ENCODE data around the gene SPEM2.

The SPEM2 gene

DNA sequence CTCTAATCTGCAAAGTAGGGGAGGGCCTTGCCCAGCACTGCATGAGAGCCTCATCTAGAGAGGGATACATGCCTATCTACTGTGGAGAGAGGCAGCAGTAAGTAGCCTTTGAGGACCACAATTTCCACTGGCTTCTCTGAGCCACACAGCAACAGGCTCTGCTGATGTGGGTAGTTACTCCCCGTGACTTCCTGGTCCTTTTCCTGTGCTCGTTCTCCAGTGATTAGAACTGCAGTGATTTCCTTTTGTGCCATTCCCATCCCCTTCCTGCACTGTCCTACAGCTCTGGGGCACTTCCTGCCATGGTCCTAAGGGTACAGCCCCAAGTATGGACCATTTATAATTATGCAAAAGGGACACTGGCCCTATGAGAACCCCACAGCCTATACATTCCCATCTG is 34.1 kb upstream of the SPEM2 start:
- no peak overlapping the region for H3K4me2 ChIP-seq (ENCODE audit: low read length)
- H3K9me3 ChIP-seq (replicated peaks; ENCODE audit: low read length), result no peaks in the 10 kb centered on the region
- no peak overlapping the region for H3K9ac ChIP-seq (ENCODE audit: low read depth, low read length)
- H3K4me3 ChIP-seq (ENCODE audit: low read length), result no peak overlapping the region
- H3K36me3 ChIP-seq (ENCODE audit: insufficient read depth, low read length), result peaks cover 50% of the 10 kb centered on the region
- peaks cover 10% of the 10 kb centered on the region for H3K4me1 ChIP-seq (ENCODE audit: control insufficient read depth, insufficient read depth, low read length)
- H3K27me3 ChIP-seq (ENCODE audit: control insufficient read depth, insufficient read depth, low read length), result no peaks in the 10 kb centered on the region

DNA sequence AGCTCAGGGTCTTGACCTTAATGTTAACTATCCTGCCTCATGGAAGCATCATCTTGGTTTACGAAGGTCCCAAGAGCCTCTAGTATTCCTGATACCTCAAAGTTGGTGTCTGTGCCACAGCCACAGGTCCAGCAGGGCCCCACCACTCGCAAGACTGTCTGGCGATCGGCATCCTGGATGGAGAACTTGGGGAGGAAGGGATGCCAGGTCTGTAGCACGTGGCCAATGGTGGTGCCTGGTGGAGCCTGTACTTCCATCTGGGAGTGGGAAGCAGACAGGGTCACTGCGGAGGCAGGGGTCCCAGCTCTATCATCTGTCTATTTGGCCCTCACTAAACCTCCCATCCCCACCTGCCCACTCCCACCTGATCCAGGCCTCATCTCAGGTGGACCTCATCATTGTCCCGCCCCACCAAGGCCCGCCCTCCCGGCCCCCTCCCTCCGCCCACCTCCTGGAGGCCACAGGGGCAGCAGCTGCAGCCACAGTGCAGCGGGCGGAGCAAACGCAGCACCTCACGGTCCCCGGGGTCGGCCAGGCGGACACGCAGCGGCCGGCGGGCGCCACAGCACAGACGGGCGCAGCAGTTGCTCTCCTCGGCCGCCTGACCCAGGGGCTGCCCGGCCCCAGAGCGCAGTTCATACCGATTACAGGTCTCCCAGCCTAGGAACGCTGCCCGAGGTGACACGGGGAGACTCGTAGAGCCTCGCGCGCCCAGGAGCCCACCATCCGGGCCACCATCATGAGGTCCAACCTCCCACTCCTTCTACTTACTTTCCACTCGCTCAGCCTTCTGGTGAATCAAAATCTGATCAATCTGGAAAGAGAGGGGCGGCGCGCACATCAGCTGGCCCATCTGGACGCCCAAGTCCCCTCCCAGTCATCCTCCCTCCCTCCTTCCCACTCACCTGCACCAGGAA is 32.5 kb upstream of the SPEM2 start:
- H3K36me3 ChIP-seq (ENCODE audit: insufficient read depth, low read length), result peaks cover 48% of the 10 kb centered on the region
- H3K9me3 ChIP-seq (replicated peaks; ENCODE audit: low read length), result no peaks in the 10 kb centered on the region
- H3K4me2 ChIP-seq (ENCODE audit: low read length), result peak overlapping the region; percentile 95
- peak overlapping the region; percentile 86 for H3K9ac ChIP-seq (ENCODE audit: low read depth, low read length)
- H3K4me1 ChIP-seq (ENCODE audit: control insufficient read depth, insufficient read depth, low read length), result peaks cover 10% of the 10 kb centered on the region
- no peaks in the 10 kb centered on the region for H3K27me3 ChIP-seq (ENCODE audit: control insufficient read depth, insufficient read depth, low read length)
- peak overlapping the region; percentile 76 for H3K4me3 ChIP-seq (ENCODE audit: low read length)

DNA sequence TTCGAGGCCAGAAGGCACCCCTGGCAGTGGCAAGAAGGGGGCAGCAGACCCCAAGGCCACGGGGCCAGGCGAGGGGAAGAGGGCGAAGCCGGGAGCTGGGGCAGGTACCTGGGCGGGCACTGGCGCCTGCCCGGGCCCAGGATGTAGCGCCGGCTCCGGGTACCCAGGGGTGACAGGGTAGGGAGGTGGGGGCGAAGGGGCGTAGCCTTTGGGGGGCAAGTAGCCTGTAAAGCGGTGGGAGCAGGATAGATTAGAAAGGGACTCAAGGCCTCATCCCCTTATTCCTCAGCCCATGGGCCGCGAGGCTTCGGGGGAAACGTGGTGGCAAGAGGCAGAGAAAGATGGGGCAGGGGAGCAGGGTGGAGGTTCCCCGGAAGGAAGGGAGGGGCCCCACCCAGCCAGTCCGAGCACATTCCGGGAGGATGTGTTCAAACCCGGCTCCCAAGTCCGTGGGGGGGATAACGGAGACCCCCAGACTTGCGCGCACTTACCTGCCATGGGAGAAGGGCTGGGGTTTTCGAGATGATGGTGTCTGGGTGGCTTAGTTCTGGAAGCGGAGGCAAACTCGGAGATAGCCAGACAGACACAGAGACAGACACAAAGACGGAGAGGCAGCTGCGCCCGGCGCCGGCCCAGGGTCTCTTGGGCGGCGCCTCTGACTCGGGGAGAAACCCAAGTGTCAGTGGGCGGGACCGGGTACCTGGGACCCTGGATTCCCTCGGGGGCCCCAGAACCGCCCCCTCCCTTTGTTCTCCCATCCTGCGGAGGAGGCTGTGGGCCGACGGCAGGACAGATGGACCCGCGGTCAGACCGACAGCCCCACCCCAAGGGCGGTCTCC is 31.6 kb upstream of the SPEM2 start:
- Histone ChIP-seq H3K9me3 (replicated peaks; ENCODE audit: low read length) (no peaks in the 10 kb centered on the region), H3K4me3 (ENCODE audit: low read length) (peak overlapping the region; percentile 76), H3K27me3 (ENCODE audit: control insufficient read depth, insufficient read depth, low read length) (no peaks in the 10 kb centered on the region), H3K4me1 (ENCODE audit: control insufficient read depth, insufficient read depth, low read length) (peaks cover 10% of the 10 kb centered on the region), H3K9ac (ENCODE audit: low read depth, low read length) (peak overlapping the region; percentile 86), H3K36me3 (ENCODE audit: insufficient read depth, low read length) (peaks cover 39% of the 10 kb centered on the region), H3K4me2 (ENCODE audit: low read length) (peak overlapping the region; percentile 95)

DNA sequence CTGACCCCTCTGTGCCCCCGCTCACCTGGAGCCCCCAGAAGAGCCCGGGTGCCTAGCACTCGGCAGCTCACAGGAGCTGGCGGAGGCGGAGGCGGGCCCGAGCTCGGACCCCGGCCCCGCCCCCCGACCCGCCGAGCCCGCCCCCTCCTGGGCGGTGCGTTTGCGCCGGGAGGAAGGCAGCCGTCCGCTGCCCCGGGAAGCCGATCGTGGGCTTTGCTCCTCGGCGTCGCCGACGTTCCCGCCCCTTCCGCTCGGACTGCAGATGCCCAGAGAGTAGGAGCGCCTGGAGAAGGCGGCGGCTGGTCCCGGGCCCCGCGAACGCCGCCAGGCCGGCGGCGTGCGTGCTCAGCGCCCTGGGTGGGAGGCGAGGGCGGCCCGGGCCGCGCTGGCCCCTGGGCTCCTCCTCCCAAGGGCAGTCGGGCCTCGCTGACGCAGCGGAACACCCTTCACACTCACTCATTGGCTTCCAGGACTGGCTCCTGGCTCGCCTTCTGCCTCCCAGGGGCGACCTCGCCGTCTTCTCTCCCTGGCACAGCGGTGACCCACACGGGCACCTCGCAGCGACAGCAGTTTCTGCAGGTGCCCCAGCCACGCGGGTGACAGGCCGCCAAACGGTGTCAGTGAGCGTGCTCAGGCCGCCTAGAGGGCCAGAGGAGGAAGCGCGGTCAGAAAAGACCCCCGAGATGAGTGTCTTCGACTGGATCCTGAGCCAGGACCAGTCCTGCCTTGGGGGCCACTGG is 30.8 kb upstream of the SPEM2 start, which contains the start of gene PLSCR3:
Gene PLSCR3 (minus strand): TSS at position 74 of the 740 bp plus-strand sequence. CDS start 415 bp downstream, outside the sequence.
- no peaks in the 10 kb centered on the region for H3K27me3 ChIP-seq (ENCODE audit: control insufficient read depth, insufficient read depth, low read length)
- H3K9ac ChIP-seq (ENCODE audit: low read depth, low read length), result peak within 1 kb of the TSS; percentile 86
- H3K36me3 ChIP-seq (ENCODE audit: insufficient read depth, low read length), result peaks cover 31% of the 10 kb centered on the region
- no peaks in the 10 kb centered on the region for H3K9me3 ChIP-seq (replicated peaks; ENCODE audit: low read length)
- peaks cover 10% of the 10 kb centered on the region for H3K4me1 ChIP-seq (ENCODE audit: control insufficient read depth, insufficient read depth, low read length)
- peak within 1 kb of the TSS; percentile 95 for H3K4me2 ChIP-seq (ENCODE audit: low read length)
- H3K4me3 ChIP-seq (ENCODE audit: low read length), result peak within 1 kb of the TSS; percentile 76

DNA sequence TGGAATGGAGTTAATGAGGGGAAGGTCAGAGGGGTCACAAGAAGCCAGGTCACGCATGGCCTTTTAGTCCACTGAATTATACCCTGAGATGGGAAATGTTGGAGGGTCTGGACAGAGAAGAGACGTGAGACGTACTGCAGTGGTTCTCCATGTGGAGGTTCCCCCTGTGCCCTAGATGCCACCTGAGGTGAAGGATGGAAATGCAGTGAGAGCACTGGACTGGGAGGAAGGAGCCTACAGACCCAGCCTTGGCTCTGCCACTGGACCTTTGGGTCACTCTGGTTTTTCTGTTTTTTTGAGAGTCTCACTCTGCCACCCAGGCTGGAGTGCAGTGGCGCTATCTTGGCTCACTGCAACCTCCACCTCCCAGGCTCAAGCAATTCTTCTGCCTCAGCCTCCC is 29.3 kb upstream of the SPEM2 start:
- H3K27me3 ChIP-seq (ENCODE audit: control insufficient read depth, insufficient read depth, low read length), result no peaks in the 10 kb centered on the region
- H3K4me1 ChIP-seq (ENCODE audit: control insufficient read depth, insufficient read depth, low read length), result peaks cover 14% of the 10 kb centered on the region
- no peaks in the 10 kb centered on the region for H3K9me3 ChIP-seq (replicated peaks; ENCODE audit: low read length)
- H3K9ac ChIP-seq (ENCODE audit: low read depth, low read length), result no peak overlapping the region
- H3K4me3 ChIP-seq (ENCODE audit: low read length), result no peak overlapping the region
- H3K4me2 ChIP-seq (ENCODE audit: low read length), result no peak overlapping the region
- peaks cover 16% of the 10 kb centered on the region for H3K36me3 ChIP-seq (ENCODE audit: insufficient read depth, low read length)

DNA sequence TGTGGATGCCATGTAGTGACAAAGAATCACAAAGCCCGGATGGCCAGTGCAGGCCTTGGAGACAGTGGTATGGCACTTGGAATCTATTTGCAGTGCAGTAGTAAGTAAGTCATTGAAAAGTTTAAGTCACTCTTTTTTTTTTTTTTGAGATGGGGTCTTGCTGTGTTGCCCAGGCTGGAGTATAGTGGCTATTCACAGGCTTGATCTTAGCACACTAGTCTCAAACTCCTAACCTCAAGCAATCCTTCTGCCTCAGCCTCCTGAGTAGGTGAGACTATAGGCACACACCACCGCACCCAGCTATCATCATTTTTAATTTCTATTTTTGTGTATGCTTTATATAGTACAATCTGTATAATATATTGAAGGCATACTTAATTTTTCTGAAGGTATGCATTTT is 26.8 kb upstream of the SPEM2 start:
- no peak overlapping the region for H3K9ac ChIP-seq (ENCODE audit: low read depth, low read length)
- H3K36me3 ChIP-seq (ENCODE audit: insufficient read depth, low read length), result no peaks in the 10 kb centered on the region
- no peaks in the 10 kb centered on the region for H3K9me3 ChIP-seq (replicated peaks; ENCODE audit: low read length)
- H3K4me1 ChIP-seq (ENCODE audit: control insufficient read depth, insufficient read depth, low read length), result peaks cover 16% of the 10 kb centered on the region
- H3K27me3 ChIP-seq (ENCODE audit: control insufficient read depth, insufficient read depth, low read length), result no peaks in the 10 kb centered on the region
- H3K4me2 ChIP-seq (ENCODE audit: low read length), result no peak overlapping the region
- no peak overlapping the region for H3K4me3 ChIP-seq (ENCODE audit: low read length)

DNA sequence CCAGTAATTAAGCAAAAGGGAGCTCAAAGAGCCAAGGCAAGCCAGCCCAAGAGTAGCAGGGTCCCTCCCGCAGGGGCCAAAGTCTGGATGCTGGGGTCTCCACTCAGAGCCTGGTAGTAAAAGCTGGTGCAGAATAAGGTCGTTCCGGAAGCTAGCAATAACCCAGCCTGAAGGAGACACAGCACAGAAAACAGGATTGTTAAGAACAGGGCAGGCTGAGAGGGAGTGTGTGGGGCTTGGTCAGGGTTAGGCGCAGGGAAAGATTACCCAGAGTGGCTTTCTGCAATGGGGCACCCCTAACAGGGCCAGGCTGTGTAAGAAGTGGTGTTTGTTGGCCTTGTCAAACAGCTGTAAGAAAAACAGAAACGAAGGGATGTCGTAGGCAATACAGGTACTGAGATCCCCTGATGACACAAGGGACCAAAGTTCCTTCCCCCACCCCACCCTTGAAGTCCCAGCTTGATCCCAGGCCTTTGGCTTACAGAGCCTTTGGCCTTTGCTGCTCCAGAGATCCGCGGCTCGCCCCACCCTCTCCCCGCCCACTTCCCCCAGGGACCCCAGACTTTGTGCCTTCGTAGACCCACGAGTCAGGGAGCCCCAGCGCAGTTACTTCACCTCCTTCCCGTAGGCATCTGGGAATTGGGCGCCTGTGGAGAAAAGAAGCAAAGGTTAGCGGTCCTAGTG is 22.2 kb upstream of the SPEM2 start:
- no peaks in the 10 kb centered on the region for H3K9me3 ChIP-seq (replicated peaks; ENCODE audit: low read length)
- peak overlapping the region; percentile 97 for H3K4me2 ChIP-seq (ENCODE audit: low read length)
- peak overlapping the region; percentile 76 for H3K9ac ChIP-seq (ENCODE audit: low read depth, low read length)
- no peaks in the 10 kb centered on the region for H3K27me3 ChIP-seq (ENCODE audit: control insufficient read depth, insufficient read depth, low read length)
- H3K4me3 ChIP-seq (ENCODE audit: low read length), result peak overlapping the region; percentile 89
- H3K36me3 ChIP-seq (ENCODE audit: insufficient read depth, low read length), result no peaks in the 10 kb centered on the region
- peaks cover 21% of the 10 kb centered on the region for H3K4me1 ChIP-seq (ENCODE audit: control insufficient read depth, insufficient read depth, low read length)

DNA sequence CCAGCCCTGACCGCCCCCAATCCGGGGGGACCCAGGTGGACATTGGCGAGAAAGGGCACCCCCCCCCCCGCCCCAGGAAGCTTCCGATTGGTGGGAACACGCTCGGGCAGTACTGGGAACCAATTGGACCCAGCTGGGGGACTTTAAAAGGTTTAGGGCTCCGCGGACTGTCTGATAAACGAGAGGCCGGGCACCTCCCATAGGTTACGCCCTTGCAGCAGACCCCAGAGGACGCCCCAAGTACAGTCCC is 21.8 kb upstream of the SPEM2 start:
- Histone ChIP-seq H3K27me3 (ENCODE audit: control insufficient read depth, insufficient read depth, low read length) (no peaks in the 10 kb centered on the region), H3K9ac (ENCODE audit: low read depth, low read length) (peak overlapping the region; percentile 76), H3K4me3 (ENCODE audit: low read length) (peak overlapping the region; percentile 89)

DNA sequence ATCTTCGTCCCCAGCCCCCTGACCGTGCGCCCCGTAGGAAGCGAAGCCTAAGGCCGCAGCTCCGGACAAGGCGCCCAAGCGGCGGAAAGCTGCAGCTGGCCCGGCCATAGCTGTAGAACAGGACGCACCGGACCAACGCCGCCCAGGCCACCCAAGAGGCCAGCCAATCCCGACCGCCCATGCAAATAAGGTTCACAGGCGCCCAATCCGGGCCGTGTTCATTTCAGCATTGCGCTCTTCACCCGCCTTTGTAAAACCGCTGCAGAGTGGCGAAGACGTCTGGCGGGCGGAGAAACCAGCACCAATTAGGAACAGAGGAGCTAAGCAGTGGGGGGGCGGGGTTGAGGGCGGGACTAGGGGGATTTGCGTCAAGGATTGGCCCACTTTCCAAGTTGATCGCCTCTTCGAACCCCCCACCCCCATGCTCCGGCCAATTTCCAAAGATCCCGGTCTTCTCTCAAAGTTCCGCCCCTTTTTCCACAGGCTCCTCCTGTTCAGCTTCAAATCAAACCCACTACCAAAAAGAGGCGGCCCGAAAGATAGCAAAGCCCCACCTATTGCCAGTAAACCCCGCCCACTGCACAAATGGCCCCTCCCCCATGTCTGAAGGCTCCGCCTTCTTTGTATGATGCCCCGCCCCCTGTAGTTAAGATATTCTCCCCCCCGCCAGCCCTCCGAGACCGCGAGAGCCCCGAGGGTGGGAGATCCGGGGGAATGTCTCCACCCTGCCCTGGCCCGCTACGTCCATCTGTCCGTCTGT is 21.3 kb upstream of the SPEM2 start, which contains the start of gene TMEM256:
Gene TMEM256 (minus strand): TSS at position 121 of the 760 bp plus-strand sequence. CDS start 13 bp downstream, at position 108.
- Histone ChIP-seq H3K4me3 (ENCODE audit: low read length) (peak within 1 kb of the TSS; percentile 89), H3K9ac (ENCODE audit: low read depth, low read length) (peak within 1 kb of the TSS; percentile 80), H3K27me3 (ENCODE audit: control insufficient read depth, insufficient read depth, low read length) (no peaks in the 10 kb centered on the region), H3K9me3 (replicated peaks; ENCODE audit: low read length) (no peaks in the 10 kb centered on the region), H3K4me1 (ENCODE audit: control insufficient read depth, insufficient read depth, low read length) (peaks cover 21% of the 10 kb centered on the region), H3K4me2 (ENCODE audit: low read length) (peak within 1 kb of the TSS; percentile 99), H3K36me3 (ENCODE audit: insufficient read depth, low read length) (peaks cover 3% of the 10 kb centered on the region)

More for the DNA sequence above, 21.8 kb upstream of the SPEM2 start:
- Histone ChIP-seq H3K4me1 (ENCODE audit: control insufficient read depth, insufficient read depth, low read length) (peaks cover 21% of the 10 kb centered on the region), H3K9me3 (replicated peaks; ENCODE audit: low read length) (no peaks in the 10 kb centered on the region), H3K36me3 (ENCODE audit: insufficient read depth, low read length) (no peaks in the 10 kb centered on the region), H3K4me2 (ENCODE audit: low read length) (peak overlapping the region; percentile 97)

DNA sequence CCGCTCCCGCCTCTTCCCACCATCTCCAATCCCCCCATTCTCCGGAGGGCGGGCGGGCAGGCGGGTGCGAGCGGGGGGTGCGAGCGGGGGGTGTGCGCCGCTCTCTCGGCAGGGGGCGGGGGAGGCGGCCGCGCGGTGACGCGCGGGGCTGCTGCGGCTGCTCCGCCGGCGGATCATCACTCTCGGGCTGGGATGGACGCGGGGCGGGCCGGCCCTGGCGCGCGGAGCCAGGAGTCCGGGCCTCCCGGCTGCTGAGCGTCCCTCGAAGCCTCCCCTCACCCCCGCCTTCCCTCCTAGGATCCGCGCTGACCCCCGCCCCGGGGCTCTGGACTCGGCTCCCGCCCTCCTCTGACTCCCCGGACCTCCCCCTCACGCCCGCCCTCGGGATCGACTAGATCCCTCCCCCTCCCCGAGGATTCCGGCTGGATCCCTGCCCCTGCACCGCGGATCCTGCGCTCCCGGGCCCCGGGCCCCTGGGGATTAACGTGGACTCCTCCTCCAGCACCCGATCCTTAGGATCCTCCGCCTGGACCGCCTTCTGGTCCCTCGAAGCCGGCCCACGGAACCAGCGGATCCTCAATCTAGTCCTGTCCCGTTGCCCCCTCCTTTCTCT is 20.6 kb upstream of the SPEM2 start:
- Histone ChIP-seq H3K9ac (ENCODE audit: low read depth, low read length) (peak overlapping the region; percentile 80), H3K36me3 (ENCODE audit: insufficient read depth, low read length) (peaks cover 10% of the 10 kb centered on the region), H3K4me3 (ENCODE audit: low read length) (peak overlapping the region; percentile 84), H3K4me2 (ENCODE audit: low read length) (peak overlapping the region; percentile 99), H3K27me3 (ENCODE audit: control insufficient read depth, insufficient read depth, low read length) (no peaks in the 10 kb centered on the region), H3K4me1 (ENCODE audit: control insufficient read depth, insufficient read depth, low read length) (peaks cover 21% of the 10 kb centered on the region), H3K9me3 (replicated peaks; ENCODE audit: low read length) (no peaks in the 10 kb centered on the region)

All from skeletal muscle satellite cell (primary cell).